HG03175 (cell line): ENCODE measurements around the gene EIF2S2.
"Not testable (repeated sequence)": the region's sequence is repeated elsewhere in the genome, so short reads cannot be mapped to it uniquely, and the experiment has no call there.

ENCODE experiments used
- ATAC-seq: cut with Tn5 transposase; IDR thresholded peaks from one replicate; pipeline ENCODE4 v1.9.1; 2021; ENCODE audit warnings: mild to moderate bottlenecking, moderate library complexity; ENCODE audit not compliant: unreplicated experiment

The EIF2S2 gene

GRCh38 chr20:34111702-34112599, at the start of gene EIF2S2:
Gene EIF2S2, minus strand, starts transcription at chr20:34112243. Its CDS starts 133 bp downstream, at chr20:34112110.
- ATAC-seq: peak; percentile 86

- not testable (repeated sequence) for ATAC-seq
Measured at GRCh38 chr20:34157697-34158096, 45.7 kb upstream of the EIF2S2 start.

- ATAC-seq: no peak
Measured at GRCh38 chr20:34155836-34156235, 43.8 kb upstream of the EIF2S2 start.

- ATAC-seq: not testable (repeated sequence)
Measured at GRCh38 chr20:34153169-34153568, 41.1 kb upstream of the EIF2S2 start.

- ATAC-seq: not testable (repeated sequence)
Measured at GRCh38 chr20:34152073-34152472, 40.0 kb upstream of the EIF2S2 start.

GRCh38 chr20:34150306-34151000, 38.4 kb upstream of the EIF2S2 start:
- no peak for ATAC-seq

- no peak for ATAC-seq
Measured at GRCh38 chr20:34145280-34145819, 33.3 kb upstream of the EIF2S2 start.

GRCh38 chr20:34143951-34144350, 31.9 kb upstream of the EIF2S2 start:
- ATAC-seq: no peak

- no peak for ATAC-seq
Measured at GRCh38 chr20:34142121-34142520, 30.1 kb upstream of the EIF2S2 start.

GRCh38 chr20:34141293-34141692, 29.2 kb upstream of the EIF2S2 start:
- no peak for ATAC-seq

- ATAC-seq: not testable (repeated sequence)
Measured at GRCh38 chr20:34135525-34136275, 23.7 kb upstream of the EIF2S2 start.

- ATAC-seq: not testable (repeated sequence)
Measured at GRCh38 chr20:34133365-34133860, 21.4 kb upstream of the EIF2S2 start.

GRCh38 chr20:34132943-34133342, 20.9 kb upstream of the EIF2S2 start:
- not testable (repeated sequence) for ATAC-seq

- not testable (repeated sequence) for ATAC-seq
Measured at GRCh38 chr20:34132491-34132890, 20.4 kb upstream of the EIF2S2 start.

- ATAC-seq: no peak
Measured at GRCh38 chr20:34131491-34131890, 19.4 kb upstream of the EIF2S2 start.

GRCh38 chr20:34129518-34130162, 17.6 kb upstream of the EIF2S2 start:
- ATAC-seq: no peak

- no peak for ATAC-seq
Measured at GRCh38 chr20:34127792-34128191, 15.7 kb upstream of the EIF2S2 start.

GRCh38 chr20:34124469-34125249, 12.6 kb upstream of the EIF2S2 start:
- ATAC-seq: no peak

- ATAC-seq: no peak
Measured at GRCh38 chr20:34123309-34123708, 11.3 kb upstream of the EIF2S2 start.
